HCT116 (cell line): ENCODE measurements around the gene PTPRF. TPM values are rescaled to one million over a fixed set of nuclear protein-coding genes. Genes with fewer than 3 reads are reported as not detected.

Experiments used
- ATAC-seq: fragments of 200-7000 bp; cut with Tn5 transposase; 2 replicates; pipeline ENCODE4 v1.9.1; 2020; ENCODE audit warnings: mild to moderate bottlenecking, moderate library complexity
- BruUV-seq: library from RNA; stranded (reverse); fragments of 400-500 nt; replicated peaks from 2 replicates; lab custom pipeline; 2021; lab: Mats Ljungman, UMichigan
- CTCF ChIA-PET: fragments of 300-600 bp; sonication (Branson Sonifier 250); formaldehyde crosslinking; loops from one replicate; lab custom pipeline; 2021; ENCODE audit warnings: antibody characterized with exemption; lab: Charles Lee
- POLR2A ChIA-PET: fragments of 300-600, 350-600 bp; sonication (Branson Sonifier 250); formaldehyde crosslinking; loops from one replicate; lab custom pipeline; 2021; ENCODE audit warnings: antibody characterized with exemption; lab: Charles Lee
- RAD21 ChIA-PET, 2 experiments: fragments of 300-600 bp; sonication (Branson Sonifier 250); formaldehyde crosslinking; loops; one replicate each; lab custom pipeline; 2023; ENCODE audit warnings: low total read pairs in 2 of 2; ENCODE audit not compliant: uncharacterized antibody in 2 of 2, unreplicated experiment in 2 of 2, low non-redundant PET in 1 of 2; lab: Charles Lee
- DNase-seq: peaks from one replicate; pipeline ENCODE4 v3.0.0-alpha.2; 2010; ENCODE audit warnings: low read depth, low spot score
- H2AFZ ChIP-seq: fragments of 200-600 bp; shearing (Covaris generic), sonication (generic); 2 replicates; pipeline ENCODE4 v1.6.1; 2017; ENCODE audit warnings: low read depth, mixed run types, mixed read lengths, antibody characterized with exemption, low read length; ENCODE audit not compliant: poor library complexity, severe bottlenecking
- H3K27ac ChIP-seq: 2 replicates; pipeline ENCODE4 v1.5.1; 2012; ENCODE audit warnings: low read depth, low read length
- H3K27me3 ChIP-seq: fragments of 200-600 bp; sonication (generic); 2 replicates; pipeline ENCODE4 v1.6.1; 2016; ENCODE audit warnings: mixed run types, low read length, mixed read lengths; ENCODE audit not compliant: insufficient read depth
- H3K36me3 ChIP-seq, 2 experiments: fragments of 200-500 bp in 1 of 2; fragments of 200-600 bp in 1 of 2; sonication (Bioruptor generic) in 1 of 2; sonication (generic) in 1 of 2; 2 replicates each; pipeline versions ENCODE4 v1.5.1 to v1.6.1; 2014 to 2016; ENCODE audit warnings: low read length in 2 of 2, inconsistent platforms in 1 of 2, mixed read lengths in 1 of 2, mixed run types in 1 of 2; ENCODE audit not compliant: insufficient read depth in 2 of 2, control insufficient read depth in 1 of 2
- H3K4me1 ChIP-seq, 2 experiments: fragments of 200-600 bp in 1 of 2; sonication (generic) in 1 of 2; 2 replicates each; pipeline versions ENCODE4 v1.5.1 to v1.6.1; 2012 to 2017; ENCODE audit warnings: low read length in 2 of 2, inconsistent platforms in 1 of 2, mild to moderate bottlenecking in 1 of 2, mixed read lengths in 1 of 2, mixed run types in 1 of 2, moderate library complexity in 1 of 2; ENCODE audit not compliant: insufficient read depth in 2 of 2, control insufficient read depth in 1 of 2
- H3K4me2 ChIP-seq: fragments of 200-600 bp; sonication (generic); 2 replicates; pipeline ENCODE4 v1.6.1; 2017; ENCODE audit warnings: mixed run types, low read length, mixed read lengths
- H3K4me3 ChIP-seq, 2 experiments: fragments of 200-600 bp in 1 of 2; sonication (generic) in 1 of 2; replicated peaks in 1 of 2; 2 replicates each; pipeline ENCODE4 v1.5.1; 2011 to 2016; ENCODE audit warnings: low read length in 2 of 2, control low read depth in 1 of 2, low read depth in 1 of 2, mild to moderate bottlenecking in 1 of 2, mixed read lengths in 1 of 2, mixed run types in 1 of 2
- H3K79me2 ChIP-seq: fragments of 200-600 bp; sonication (generic); 2 replicates; pipeline ENCODE4 v1.6.1; 2017; ENCODE audit warnings: mild to moderate bottlenecking, mixed run types, low read length, moderate library complexity, mixed read lengths; ENCODE audit not compliant: insufficient read depth
- H3K9ac ChIP-seq: fragments of 200-600 bp; sonication (generic); 2 replicates; pipeline ENCODE4 v1.6.1; 2016; ENCODE audit warnings: low read length, mixed read lengths
- H3K9me2 ChIP-seq: fragments of 200-600 bp; sonication (generic), shearing (Covaris generic); 2 replicates; pipeline ENCODE4 v1.6.1; 2017; ENCODE audit warnings: mixed run types, mild to moderate bottlenecking, moderate library complexity; ENCODE audit not compliant: insufficient read depth
- H3K9me3 ChIP-seq, 2 experiments: fragments of 200-500 bp in 1 of 2; fragments of 200-600 bp in 1 of 2; sonication (Bioruptor generic) in 1 of 2; sonication (generic) in 1 of 2; 2 replicates each; pipeline ENCODE4 v1.6.1; 2014 to 2017; ENCODE audit warnings: low read length in 2 of 2, mixed read lengths in 2 of 2, inconsistent platforms in 1 of 2, low read depth in 1 of 2, mild to moderate bottlenecking in 1 of 2, mixed run types in 1 of 2, moderate library complexity in 1 of 2; ENCODE audit not compliant: control insufficient read depth in 1 of 2, insufficient read depth in 1 of 2
- H4K20me1 ChIP-seq: fragments of 200-600 bp; sonication (generic), shearing (Covaris generic); 2 replicates; pipeline ENCODE4 v1.6.1; 2017; ENCODE audit warnings: mixed run types, mild to moderate bottlenecking, moderate library complexity; ENCODE audit not compliant: insufficient read depth
- ATF3 ChIP-seq: IDR thresholded peaks from 2 replicates; pipeline ENCODE4 v1.6.1; 2012
- CBX3 ChIP-seq: IDR thresholded peaks from 2 replicates; pipeline ENCODE4 v1.6.1; 2012; ENCODE audit warnings: low read depth
- CEBPB ChIP-seq: IDR thresholded peaks from 2 replicates; pipeline ENCODE4 v1.6.1; 2012; ENCODE audit warnings: low read depth
- ELF1 ChIP-seq: IDR thresholded peaks from 2 replicates; pipeline ENCODE4 v1.6.1; 2012; ENCODE audit warnings: low read depth, borderline replicate concordance
- EZH2 ChIP-seq: fragments of 200-600 bp; sonication (generic); IDR thresholded peaks from 2 replicates; pipeline ENCODE4 v1.6.1; 2017; ENCODE audit warnings: antibody characterized with exemption, mixed run types
- FOSL1 ChIP-seq: IDR thresholded peaks from 2 replicates; pipeline ENCODE4 v1.6.1; 2012; ENCODE audit warnings: low read depth
- JUND ChIP-seq: IDR thresholded peaks from 2 replicates; pipeline ENCODE4 v1.6.1; 2012
- POLR2A ChIP-seq: IDR thresholded peaks from 2 replicates; pipeline ENCODE4 v1.7.0; 2011; ENCODE audit warnings: borderline replicate concordance; ENCODE audit not compliant: insufficient read depth, insufficient read length; ENCODE audit errors: extremely low read depth
- POLR2AphosphoS5 ChIP-seq: IDR thresholded peaks from 2 replicates; pipeline ENCODE4 v1.6.1; 2011; ENCODE audit warnings: mild to moderate bottlenecking, low read depth, low read length, moderate library complexity
- SIN3A ChIP-seq: IDR thresholded peaks from 2 replicates; pipeline ENCODE4 v1.6.1; 2012; ENCODE audit warnings: low read depth
- SP1 ChIP-seq: IDR thresholded peaks from 2 replicates; pipeline ENCODE4 v1.6.1; 2012; ENCODE audit warnings: low read depth
- SRF ChIP-seq: IDR thresholded peaks from 2 replicates; pipeline ENCODE4 v1.6.1; 2012; ENCODE audit warnings: low read depth
- TCF7L2 ChIP-seq: IDR thresholded peaks from 2 replicates; pipeline ENCODE4 v1.7.0; 2011; ENCODE audit warnings: borderline replicate concordance, inconsistent platforms; ENCODE audit not compliant: insufficient read depth, insufficient read length; ENCODE audit errors: extremely low read depth
- ZFX ChIP-seq: fragments of 450-650 bp; IDR thresholded peaks from 2 replicates; pipeline ENCODE4 v1.6.1; 2017
- ZNF274 ChIP-seq: fragments of 200-500 bp; sonication (Bioruptor generic); IDR thresholded peaks from 2 replicates; pipeline ENCODE4 v1.6.1; 2014; ENCODE audit warnings: mild to moderate bottlenecking, low read depth, low read length, inconsistent platforms
- intact Hi-C: fragments of 100-400 bp; cut with micrococcal nuclease; formaldehyde crosslinking; loops from 2 replicates; pipeline ENCODE4 v1.10.0; 2022
- total RNA-seq: library from RNA; stranded (reverse); gene quantifications from one replicate; pipeline ENCODE4 v1.2.1, GENCODE V29; 2021; ENCODE audit not compliant: unreplicated experiment
- TF ChIP-seq, protein P1 (sequence below): IDR thresholded peaks from 2 replicates; pipeline ENCODE4 v1.6.1; 2012
- TF ChIP-seq, protein P2 (sequence below), 3 experiments: fragments of 200-600 bp in 1 of 3; sonication (generic) in 1 of 3; IDR thresholded peaks in 2 of 3; conservative IDR thresholded peaks in 1 of 3; 2 replicates each; pipeline ENCODE4 v1.5.1; 2012 to 2017; ENCODE audit warnings: low read depth in 2 of 3, low read length in 2 of 3, antibody characterized with exemption in 1 of 3, borderline replicate concordance in 1 of 3, control low read depth in 1 of 3, mild to moderate bottlenecking in 1 of 3, mixed read lengths in 1 of 3, mixed run types in 1 of 3, moderate library complexity in 1 of 3; ENCODE audit not compliant: insufficient read depth in 1 of 3

PTPRF gene
- total RNA-seq, 1 experiment from 2014 or later, result 224 TPM

GRCh38 chr1:43488165-43488564, 42.5 kb upstream of the PTPRF start:
- ATAC-seq, result no peak
- no peak overlapping the region for H3K4me2 ChIP-seq
- H3K27ac ChIP-seq, result no peak overlapping the region
- no peaks in the 10 kb centered on the region for H4K20me1 ChIP-seq
- POLR2A ChIA-PET, result interaction anchor here (0.6 kb wide), 1 partner anchor 243 kb away, joined by 3 read pairs; no protein-coding TSS in a partner anchor
- CTCF ChIA-PET, result no interaction called here
- peaks cover 6 to 7% of the 10 kb centered on the region in 2 experiments; a peak in 3 of 4 replicates for H3K9me3 ChIP-seq
- BruUV-seq, result no TSS peak
- peaks cover 0 to 4% of the 10 kb centered on the region in 2 experiments; a peak in 1 of 4 replicates for H3K4me1 ChIP-seq
- H3K27me3 ChIP-seq, result no peaks in the 10 kb centered on the region
- no peaks in the 10 kb centered on the region for H3K79me2 ChIP-seq
- intact Hi-C loops, result no loop called here
- no peaks in the 10 kb centered on the region for H3K9me2 ChIP-seq
- no peak for DNase-seq
- H3K36me3 ChIP-seq, result no peaks in the 10 kb centered on the region
- H3K4me3 ChIP-seq, result no peak overlapping the region
- no peak overlapping the region for H2AFZ ChIP-seq
- RAD21 ChIA-PET, result interaction anchor here in 1 of 2 experiments (0.6 kb wide), 1 partner anchor 36 kb away, joined by 8 read pairs; no protein-coding TSS in a partner anchor
- TF ChIP-seq ELF1 (no peak), CBX3 (no peak), SRF (no peak), ZFX (no peak), SIN3A (no peak), EZH2 (no peak), POLR2A (no peak), JUND (no peak), SP1 (no peak), CEBPB (no peak), ATF3 (no peak), FOSL1 (no peak), ZNF274 (no peak), TCF7L2 (no peak), POLR2AphosphoS5 (no peak)
- TF ChIP-seq, protein P1, sequence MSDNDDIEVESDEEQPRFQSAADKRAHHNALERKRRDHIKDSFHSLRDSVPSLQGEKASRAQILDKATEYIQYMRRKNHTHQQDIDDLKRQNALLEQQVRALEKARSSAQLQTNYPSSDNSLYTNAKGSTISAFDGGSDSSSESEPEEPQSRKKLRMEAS, result no peak
- TF ChIP-seq, protein P2, sequence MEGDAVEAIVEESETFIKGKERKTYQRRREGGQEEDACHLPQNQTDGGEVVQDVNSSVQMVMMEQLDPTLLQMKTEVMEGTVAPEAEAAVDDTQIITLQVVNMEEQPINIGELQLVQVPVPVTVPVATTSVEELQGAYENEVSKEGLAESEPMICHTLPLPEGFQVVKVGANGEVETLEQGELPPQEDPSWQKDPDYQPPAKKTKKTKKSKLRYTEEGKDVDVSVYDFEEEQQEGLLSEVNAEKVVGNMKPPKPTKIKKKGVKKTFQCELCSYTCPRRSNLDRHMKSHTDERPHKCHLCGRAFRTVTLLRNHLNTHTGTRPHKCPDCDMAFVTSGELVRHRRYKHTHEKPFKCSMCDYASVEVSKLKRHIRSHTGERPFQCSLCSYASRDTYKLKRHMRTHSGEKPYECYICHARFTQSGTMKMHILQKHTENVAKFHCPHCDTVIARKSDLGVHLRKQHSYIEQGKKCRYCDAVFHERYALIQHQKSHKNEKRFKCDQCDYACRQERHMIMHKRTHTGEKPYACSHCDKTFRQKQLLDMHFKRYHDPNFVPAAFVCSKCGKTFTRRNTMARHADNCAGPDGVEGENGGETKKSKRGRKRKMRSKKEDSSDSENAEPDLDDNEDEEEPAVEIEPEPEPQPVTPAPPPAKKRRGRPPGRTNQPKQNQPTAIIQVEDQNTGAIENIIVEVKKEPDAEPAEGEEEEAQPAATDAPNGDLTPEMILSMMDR (IDR thresholded peaks at IDR 0.05 in 2 of 3, conservative IDR thresholded peaks at IDR 0.05 in 1 of 3; ENCODE audit: borderline replicate concordance in 1 of 3, insufficient read depth in 1 of 3, low read depth in 2 of 3, low read length in 2 of 3), result no peak
- TF ChIP-seq, all 23 proteins: peak for 0
- no peak overlapping the region for H3K9ac ChIP-seq
